Measurements from ENCODE around the gene ARHGEF6.

ARHGEF6 gene

GRCh38 chrX:136691028-136691809 lies 89.5 kb downstream of the ARHGEF6 start:
- no peak for DNase-seq

- DNase-seq = no peak
Measured at GRCh38 chrX:136689436-136689835, 91.3 kb downstream of the ARHGEF6 start.

GRCh38 chrX:136687457-136687856 lies 93.3 kb downstream of the ARHGEF6 start:
- DNase-seq = no peak

GRCh38 chrX:136684120-136684519 lies 96.6 kb downstream of the ARHGEF6 start:
- DNase-seq = no peak

GRCh38 chrX:136679531-136679930 lies 101.2 kb downstream of the ARHGEF6 start:
- DNase-seq = no peak

- DNase-seq = no peak
Measured at GRCh38 chrX:136674270-136674985, 106.3 kb downstream of the ARHGEF6 start.

GRCh38 chrX:136671006-136671610 lies 109.6 kb downstream of the ARHGEF6 start:
- no peak for DNase-seq

GRCh38 chrX:136667446-136668168 lies 113.1 kb downstream of the ARHGEF6 start:
- DNase-seq = no peak

GRCh38 chrX:136666088-136666487 lies 114.6 kb downstream of the ARHGEF6 start:
- DNase-seq = no peak

- DNase-seq = no peak
Measured at GRCh38 chrX:136665258-136665900, 115.4 kb downstream of the ARHGEF6 start.

- DNase-seq = no peak
Measured at GRCh38 chrX:136662976-136663375, 117.8 kb downstream of the ARHGEF6 start.

- DNase-seq = no peak
Measured at GRCh38 chrX:136662104-136662503, 118.6 kb downstream of the ARHGEF6 start.

- DNase-seq = no peak
Measured at GRCh38 chrX:136660896-136661295, 119.8 kb downstream of the ARHGEF6 start.

- DNase-seq = no peak
Measured at GRCh38 chrX:136659174-136659573, 121.6 kb downstream of the ARHGEF6 start.

- DNase-seq = no peak
Measured at GRCh38 chrX:136658151-136658550, 122.6 kb downstream of the ARHGEF6 start.

- no peak for DNase-seq
Measured at GRCh38 chrX:136656361-136656964, 124.3 kb downstream of the ARHGEF6 start.

- DNase-seq = no peak
Measured at GRCh38 chrX:136652822-136653723, 127.7 kb downstream of the ARHGEF6 start.

GRCh38 chrX:136650811-136651210 lies 129.9 kb downstream of the ARHGEF6 start:
- no peak for DNase-seq

GRCh38 chrX:136647677-136648360 lies 132.9 kb downstream of the ARHGEF6 start, which contains the start of gene CD40LG:
CD40LG (plus strand) TSS chrX:136648158; CDS start chrX:136648249, 91 bp downstream.
- DNase-seq = no peak

GRCh38 chrX:136646602-136647239 lies 134.0 kb downstream of the ARHGEF6 start:
- no peak for DNase-seq

All from fibroblast of skin of scalp (primary cell).